HG03442 (cell line): ENCODE data around the gene SCN11A.
"Not testable (repeated sequence)": the region's sequence is repeated elsewhere in the genome, so short reads cannot be mapped to it uniquely, and the experiment has no call there.

Source experiments
- ATAC-seq: cut with Tn5 transposase; IDR thresholded peaks from one replicate; pipeline ENCODE4 v1.9.1; 2021; ENCODE audit warnings: mild to moderate bottlenecking, moderate library complexity; ENCODE audit not compliant: unreplicated experiment

Gene SCN11A

GRCh38 chr3:39067286-39067685 is 15.5 kb upstream of the SCN11A start:
- ATAC-seq, result no peak

- peak; percentile 99 for ATAC-seq
These were observed 13.5 kb upstream of the SCN11A start for GRCh38 chr3:39065197-39065596.

GRCh38 chr3:39064646-39065045 is 12.9 kb upstream of the SCN11A start:
- ATAC-seq, result no peak

GRCh38 chr3:39063143-39063542 is 11.4 kb upstream of the SCN11A start:
- no peak for ATAC-seq

- ATAC-seq, result no peak
These were observed 10.4 kb upstream of the SCN11A start for GRCh38 chr3:39062180-39062579.

GRCh38 chr3:39061228-39061627 is 9.5 kb upstream of the SCN11A start:
- not testable (repeated sequence) for ATAC-seq

GRCh38 chr3:39056151-39056550 is 4.4 kb upstream of the SCN11A start:
- no peak for ATAC-seq

- no peak for ATAC-seq
These were observed 2.0 kb upstream of the SCN11A start for GRCh38 chr3:39053696-39054095.

- ATAC-seq, result no peak
These were observed 839 bp upstream of the SCN11A start for GRCh38 chr3:39052583-39052982.

- ATAC-seq, result no peak
These were observed 1.7 kb downstream of the SCN11A start for GRCh38 chr3:39050029-39050428.

- ATAC-seq, result no peak
These were observed 13.6 kb downstream of the SCN11A start for GRCh38 chr3:39038165-39038564.

GRCh38 chr3:39029556-39029955 is 22.2 kb downstream of the SCN11A start:
- no peak for ATAC-seq

GRCh38 chr3:39028546-39028945 is 23.2 kb downstream of the SCN11A start:
- ATAC-seq, result no peak

GRCh38 chr3:39025222-39025970 is 26.3 kb downstream of the SCN11A start:
- no peak for ATAC-seq

- ATAC-seq, result no peak
These were observed 27.2 kb downstream of the SCN11A start for GRCh38 chr3:39024497-39024896.

GRCh38 chr3:39022286-39022630 is 29.5 kb downstream of the SCN11A start:
- no peak for ATAC-seq

GRCh38 chr3:39021465-39022285 is 30.1 kb downstream of the SCN11A start:
- no peak for ATAC-seq

- ATAC-seq, result peak; percentile 81
These were observed 30.7 kb downstream of the SCN11A start for GRCh38 chr3:39021029-39021428.

GRCh38 chr3:39019299-39019698 is 32.4 kb downstream of the SCN11A start:
- no peak for ATAC-seq

- no peak for ATAC-seq
These were observed 36.3 kb downstream of the SCN11A start for GRCh38 chr3:39015418-39015817.

- no peak for ATAC-seq
These were observed 37.7 kb downstream of the SCN11A start for GRCh38 chr3:39013921-39014509.

GRCh38 chr3:39013289-39013688 is 38.5 kb downstream of the SCN11A start:
- no peak for ATAC-seq
